WTC11 (cell line): ENCODE measurements around the gene XCL1. TPM values are rescaled to one million over a fixed set of nuclear protein-coding genes. Genes with fewer than 3 reads are reported as not detected.
A peak's percentile ranks its signal among the peaks of the same experiment; 100 is the strongest.

Experiments
- ATAC-seq: fragments of 200-7000 bp; cut with Tn5 transposase; 2 replicates; pipeline ENCODE4 v1.10.0; 2021; ENCODE audit warnings: mild to moderate bottlenecking, moderate library complexity
- CTCF ChIA-PET: fragments of 300-600 bp; sonication (Branson Sonifier 250); formaldehyde crosslinking; loops from one replicate; lab custom pipeline; 2021; ENCODE audit warnings: antibody characterized with exemption; lab: Charles Lee
- POLR2A ChIA-PET: fragments of 350-600 bp; sonication (Branson Sonifier 250); formaldehyde crosslinking; loops from one replicate; lab custom pipeline; 2021; ENCODE audit warnings: antibody characterized with exemption; lab: Charles Lee
- DNase-seq: peaks from one replicate; pipeline ENCODE4 v3.0.0; 2021; ENCODE audit warnings: low spot score
- H3K27ac Mint-ChIP-seq: 2 replicates; pipeline ENCODE4 v1.8.0; 2021; ENCODE audit warnings: mixed read lengths
- H3K27me3 Mint-ChIP-seq: 2 replicates; pipeline ENCODE4 v1.8.0; 2021; ENCODE audit warnings: low read depth, mild to moderate bottlenecking, moderate library complexity, mixed read lengths
- H3K36me3 Mint-ChIP-seq: 2 replicates; pipeline ENCODE4 v1.8.0; 2021; ENCODE audit warnings: mixed read lengths
- H3K4me1 Mint-ChIP-seq: 2 replicates; pipeline ENCODE4 v1.8.0; 2022; ENCODE audit warnings: mixed read lengths
- H3K4me3 Mint-ChIP-seq: 2 replicates; pipeline ENCODE4 v1.8.0; 2021; ENCODE audit warnings: mild to moderate bottlenecking, moderate library complexity, mixed read lengths
- H3K9me3 Mint-ChIP-seq: 2 replicates; pipeline ENCODE4 v1.8.0; 2021; ENCODE audit warnings: mixed read lengths
- ARID4B ChIP-seq: sonication (generic); formaldehyde crosslinking; IDR thresholded peaks from 2 replicates; pipeline ENCODE4 v1.8.0; 2023; ENCODE audit warnings: missing genetic modification reagents, mild to moderate bottlenecking, borderline replicate concordance
- ATF1 ChIP-seq: sonication (generic); formaldehyde crosslinking; IDR thresholded peaks from 2 replicates; pipeline ENCODE4 v1.8.1; 2023; ENCODE audit warnings: mild to moderate bottlenecking, moderate library complexity, missing genetic modification reagents
- ATF2 ChIP-seq: sonication (generic); formaldehyde crosslinking; IDR thresholded peaks from 2 replicates; pipeline ENCODE4 v1.8.1; 2022; ENCODE audit warnings: low read depth, missing genetic modification reagents, borderline replicate concordance
- E2F5 ChIP-seq: sonication (generic); formaldehyde crosslinking; IDR thresholded peaks from 2 replicates; pipeline ENCODE4 v1.8.1; 2022; ENCODE audit warnings: mild to moderate bottlenecking, moderate library complexity, missing genetic modification reagents
- EMX1 ChIP-seq: fragments of 250-450 bp; sonication (Bioruptor Pico); IDR thresholded peaks from 2 replicates; pipeline ENCODE4 v1.8.0; 2021; ENCODE audit warnings: mild to moderate bottlenecking
- IRF2 ChIP-seq: sonication (generic); formaldehyde crosslinking; IDR thresholded peaks from 2 replicates; pipeline ENCODE4 v1.8.0; 2022; ENCODE audit warnings: low read depth, missing genetic modification reagents, borderline replicate concordance
- PRRX2 ChIP-seq: fragments of 250-450 bp; sonication (Bioruptor Pico); IDR thresholded peaks from 2 replicates; pipeline ENCODE4 v1.8.0; 2021; ENCODE audit warnings: mild to moderate bottlenecking
- SP1 ChIP-seq: sonication (generic); formaldehyde crosslinking; conservative IDR thresholded peaks from 2 replicates; pipeline ENCODE4 v1.8.1; 2022; ENCODE audit warnings: missing genetic modification reagents
- TEAD4 ChIP-seq: sonication (generic); formaldehyde crosslinking; IDR thresholded peaks from 2 replicates; pipeline ENCODE4 v1.8.0; 2022; ENCODE audit warnings: mild to moderate bottlenecking, missing genetic modification reagents
- USF1 ChIP-seq: sonication (generic); formaldehyde crosslinking; IDR thresholded peaks from 2 replicates; pipeline ENCODE4 v1.8.0; 2022; ENCODE audit warnings: mild to moderate bottlenecking, missing genetic modification reagents
- ZMAT4 ChIP-seq: fragments of 250-450 bp; sonication (Bioruptor Pico); IDR thresholded peaks from 2 replicates; pipeline ENCODE4 v1.9.0; 2021; ENCODE audit warnings: mild to moderate bottlenecking
- ZNF138 ChIP-seq: sonication (generic); formaldehyde crosslinking; conservative IDR thresholded peaks from 2 replicates; pipeline ENCODE4 v1.8.1; 2022; ENCODE audit warnings: mild to moderate bottlenecking, moderate library complexity, missing genetic modification reagents
- ZNF232 ChIP-seq: sonication (generic); formaldehyde crosslinking; IDR thresholded peaks from 2 replicates; pipeline ENCODE4 v1.8.0; 2022; ENCODE audit warnings: mild to moderate bottlenecking, missing genetic modification reagents
- ZNF396 ChIP-seq: fragments of 250-450 bp; sonication (Bioruptor Pico); IDR thresholded peaks from 2 replicates; pipeline ENCODE4 v1.8.0; 2021; ENCODE audit warnings: mild to moderate bottlenecking, moderate library complexity, borderline replicate concordance
- total RNA-seq: library from RNA; stranded (reverse); gene quantifications from 3 replicates; pipeline ENCODE4 v1.2.3, GENCODE V29; 2021
- TF ChIP-seq, protein P1 (sequence below): fragments of 250-450 bp; sonication (Bioruptor Pico); IDR thresholded peaks from 2 replicates; pipeline ENCODE4 v1.9.0; 2021; ENCODE audit warnings: mild to moderate bottlenecking, borderline replicate concordance
- TF ChIP-seq, protein P2 (sequence below): sonication (generic); formaldehyde crosslinking; IDR thresholded peaks from 2 replicates; pipeline ENCODE4 v1.8.0; 2022; ENCODE audit warnings: mild to moderate bottlenecking, missing genetic modification reagents
- TF ChIP-seq, protein P3 (sequence below): sonication (generic); formaldehyde crosslinking; IDR thresholded peaks from 2 replicates; pipeline ENCODE4 v1.8.0; 2022; ENCODE audit warnings: missing genetic modification reagents

Gene XCL1
- total RNA-seq, 1 experiment from 2014 or later = 1.1 TPM

GRCh38 chr1:168608796-168609715 is 32.7 kb downstream of the XCL1 start:
- Mint-ChIP-seq H3K27me3 (no peaks in the 10 kb centered on the region), H3K36me3 (no peaks in the 10 kb centered on the region), H3K4me3 (no peak overlapping the region), H3K27ac (no peak overlapping the region), H3K9me3 (no peaks in the 10 kb centered on the region), H3K4me1 (peaks cover 15% of the 10 kb centered on the region)
- ATAC-seq (peak; percentile 74), DNase-seq (peak; percentile 18)
- TF ChIP-seq, protein P1, sequence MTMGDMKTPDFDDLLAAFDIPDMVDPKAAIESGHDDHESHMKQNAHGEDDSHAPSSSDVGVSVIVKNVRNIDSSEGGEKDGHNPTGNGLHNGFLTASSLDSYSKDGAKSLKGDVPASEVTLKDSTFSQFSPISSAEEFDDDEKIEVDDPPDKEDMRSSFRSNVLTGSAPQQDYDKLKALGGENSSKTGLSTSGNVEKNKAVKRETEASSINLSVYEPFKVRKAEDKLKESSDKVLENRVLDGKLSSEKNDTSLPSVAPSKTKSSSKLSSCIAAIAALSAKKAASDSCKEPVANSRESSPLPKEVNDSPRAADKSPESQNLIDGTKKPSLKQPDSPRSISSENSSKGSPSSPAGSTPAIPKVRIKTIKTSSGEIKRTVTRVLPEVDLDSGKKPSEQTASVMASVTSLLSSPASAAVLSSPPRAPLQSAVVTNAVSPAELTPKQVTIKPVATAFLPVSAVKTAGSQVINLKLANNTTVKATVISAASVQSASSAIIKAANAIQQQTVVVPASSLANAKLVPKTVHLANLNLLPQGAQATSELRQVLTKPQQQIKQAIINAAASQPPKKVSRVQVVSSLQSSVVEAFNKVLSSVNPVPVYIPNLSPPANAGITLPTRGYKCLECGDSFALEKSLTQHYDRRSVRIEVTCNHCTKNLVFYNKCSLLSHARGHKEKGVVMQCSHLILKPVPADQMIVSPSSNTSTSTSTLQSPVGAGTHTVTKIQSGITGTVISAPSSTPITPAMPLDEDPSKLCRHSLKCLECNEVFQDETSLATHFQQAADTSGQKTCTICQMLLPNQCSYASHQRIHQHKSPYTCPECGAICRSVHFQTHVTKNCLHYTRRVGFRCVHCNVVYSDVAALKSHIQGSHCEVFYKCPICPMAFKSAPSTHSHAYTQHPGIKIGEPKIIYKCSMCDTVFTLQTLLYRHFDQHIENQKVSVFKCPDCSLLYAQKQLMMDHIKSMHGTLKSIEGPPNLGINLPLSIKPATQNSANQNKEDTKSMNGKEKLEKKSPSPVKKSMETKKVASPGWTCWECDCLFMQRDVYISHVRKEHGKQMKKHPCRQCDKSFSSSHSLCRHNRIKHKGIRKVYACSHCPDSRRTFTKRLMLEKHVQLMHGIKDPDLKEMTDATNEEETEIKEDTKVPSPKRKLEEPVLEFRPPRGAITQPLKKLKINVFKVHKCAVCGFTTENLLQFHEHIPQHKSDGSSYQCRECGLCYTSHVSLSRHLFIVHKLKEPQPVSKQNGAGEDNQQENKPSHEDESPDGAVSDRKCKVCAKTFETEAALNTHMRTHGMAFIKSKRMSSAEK (CRISPR knock-in tag) = no peak
- TF ChIP-seq ZNF138 = no peak
- TF ChIP-seq USF1 = no peak
- no peak for TF ChIP-seq E2F5
- TF ChIP-seq, protein P2, sequence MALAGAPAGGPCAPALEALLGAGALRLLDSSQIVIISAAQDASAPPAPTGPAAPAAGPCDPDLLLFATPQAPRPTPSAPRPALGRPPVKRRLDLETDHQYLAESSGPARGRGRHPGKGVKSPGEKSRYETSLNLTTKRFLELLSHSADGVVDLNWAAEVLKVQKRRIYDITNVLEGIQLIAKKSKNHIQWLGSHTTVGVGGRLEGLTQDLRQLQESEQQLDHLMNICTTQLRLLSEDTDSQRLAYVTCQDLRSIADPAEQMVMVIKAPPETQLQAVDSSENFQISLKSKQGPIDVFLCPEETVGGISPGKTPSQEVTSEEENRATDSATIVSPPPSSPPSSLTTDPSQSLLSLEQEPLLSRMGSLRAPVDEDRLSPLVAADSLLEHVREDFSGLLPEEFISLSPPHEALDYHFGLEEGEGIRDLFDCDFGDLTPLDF (CRISPR knock-in tag) = no peak
- TF ChIP-seq EMX1 (CRISPR knock-in tag) = no peak
- TF ChIP-seq ATF2 = no peak
- no peak for TF ChIP-seq SP1 (CRISPR knock-in tag)
- no peak for TF ChIP-seq ZNF232
- TF ChIP-seq ATF1 (CRISPR knock-in tag) = no peak
- no peak for TF ChIP-seq TEAD4 (CRISPR knock-in tag)
- TF ChIP-seq PRRX2 (CRISPR knock-in tag) = no peak
- TF ChIP-seq ARID4B = no peak
- no peak for TF ChIP-seq ZNF396 (CRISPR knock-in tag)
- TF ChIP-seq, protein P3, sequence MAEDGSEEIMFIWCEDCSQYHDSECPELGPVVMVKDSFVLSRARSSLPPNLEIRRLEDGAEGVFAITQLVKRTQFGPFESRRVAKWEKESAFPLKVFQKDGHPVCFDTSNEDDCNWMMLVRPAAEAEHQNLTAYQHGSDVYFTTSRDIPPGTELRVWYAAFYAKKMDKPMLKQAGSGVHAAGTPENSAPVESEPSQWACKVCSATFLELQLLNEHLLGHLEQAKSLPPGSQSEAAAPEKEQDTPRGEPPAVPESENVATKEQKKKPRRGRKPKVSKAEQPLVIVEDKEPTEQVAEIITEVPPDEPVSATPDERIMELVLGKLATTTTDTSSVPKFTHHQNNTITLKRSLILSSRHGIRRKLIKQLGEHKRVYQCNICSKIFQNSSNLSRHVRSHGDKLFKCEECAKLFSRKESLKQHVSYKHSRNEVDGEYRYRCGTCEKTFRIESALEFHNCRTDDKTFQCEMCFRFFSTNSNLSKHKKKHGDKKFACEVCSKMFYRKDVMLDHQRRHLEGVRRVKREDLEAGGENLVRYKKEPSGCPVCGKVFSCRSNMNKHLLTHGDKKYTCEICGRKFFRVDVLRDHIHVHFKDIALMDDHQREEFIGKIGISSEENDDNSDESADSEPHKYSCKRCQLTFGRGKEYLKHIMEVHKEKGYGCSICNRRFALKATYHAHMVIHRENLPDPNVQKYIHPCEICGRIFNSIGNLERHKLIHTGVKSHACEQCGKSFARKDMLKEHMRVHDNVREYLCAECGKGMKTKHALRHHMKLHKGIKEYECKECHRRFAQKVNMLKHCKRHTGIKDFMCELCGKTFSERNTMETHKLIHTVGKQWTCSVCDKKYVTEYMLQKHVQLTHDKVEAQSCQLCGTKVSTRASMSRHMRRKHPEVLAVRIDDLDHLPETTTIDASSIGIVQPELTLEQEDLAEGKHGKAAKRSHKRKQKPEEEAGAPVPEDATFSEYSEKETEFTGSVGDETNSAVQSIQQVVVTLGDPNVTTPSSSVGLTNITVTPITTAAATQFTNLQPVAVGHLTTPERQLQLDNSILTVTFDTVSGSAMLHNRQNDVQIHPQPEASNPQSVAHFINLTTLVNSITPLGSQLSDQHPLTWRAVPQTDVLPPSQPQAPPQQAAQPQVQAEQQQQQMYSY (CRISPR knock-in tag) = no peak
- no peak for TF ChIP-seq ZMAT4 (CRISPR knock-in tag)
- TF ChIP-seq IRF2 = no peak
- ChIA-PET CTCF (interaction anchor here (0.6 to 2.8 kb wide), 7 partner anchors 9 to 740 kb away, joined by 3 to 17 read pairs (median 5); no protein-coding TSS in a partner anchor), POLR2A (no interaction called here)
